ENCODE data around the gene ID4.

The ID4 gene

DNA sequence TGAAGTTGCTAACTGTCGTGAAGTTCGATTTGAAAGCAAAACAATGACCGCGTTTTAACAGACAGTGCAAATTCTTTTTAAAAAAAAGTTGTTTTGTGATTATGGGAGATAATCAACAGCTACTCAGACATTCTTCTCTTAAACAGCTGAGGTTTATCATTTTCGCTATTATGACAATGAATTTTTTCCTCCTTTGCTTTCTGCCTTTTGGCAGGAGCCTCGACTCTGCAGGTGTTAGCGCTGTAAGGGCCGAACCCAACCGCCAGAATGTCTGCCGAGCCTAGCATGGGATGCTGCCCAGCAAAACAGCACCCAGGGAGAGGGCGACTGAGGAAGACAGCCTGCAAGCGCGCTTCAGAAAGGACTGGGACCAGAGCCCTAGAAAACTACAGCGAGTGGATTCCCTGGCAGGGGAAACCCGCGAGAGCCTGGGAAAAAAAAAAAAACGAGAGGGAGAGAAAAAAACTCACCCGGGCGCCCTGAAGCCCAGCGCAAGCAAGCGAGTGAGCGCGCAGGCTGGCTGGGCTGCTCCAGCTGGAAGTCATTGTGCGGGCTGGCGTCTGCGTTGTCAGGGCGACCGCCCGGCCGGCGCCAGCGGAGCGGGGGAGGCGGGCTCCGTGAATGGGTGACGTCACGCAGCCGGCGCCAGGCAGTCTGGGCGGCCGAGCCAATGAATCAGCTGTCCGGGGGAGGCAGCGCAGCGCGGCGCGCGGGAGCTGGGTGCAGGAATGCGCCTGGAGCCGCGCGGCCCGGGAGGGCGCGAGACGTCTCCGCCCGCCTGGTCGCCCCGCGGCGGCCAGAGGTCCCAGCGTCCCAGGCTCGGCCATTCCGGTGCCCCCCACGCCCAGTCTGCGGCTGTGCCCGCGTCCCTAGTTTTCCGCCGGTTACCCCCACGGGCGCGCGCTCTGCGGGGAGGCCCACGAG, 32.7 kb upstream of the ID4 start:
- Histone ChIP-seq H3K79me2 (no peaks in the 10 kb centered on the region), H3K9ac (no peak overlapping the region), H3K4me2 (ENCODE audit: low read length) (peak overlapping the region; percentile 78)

DNA sequence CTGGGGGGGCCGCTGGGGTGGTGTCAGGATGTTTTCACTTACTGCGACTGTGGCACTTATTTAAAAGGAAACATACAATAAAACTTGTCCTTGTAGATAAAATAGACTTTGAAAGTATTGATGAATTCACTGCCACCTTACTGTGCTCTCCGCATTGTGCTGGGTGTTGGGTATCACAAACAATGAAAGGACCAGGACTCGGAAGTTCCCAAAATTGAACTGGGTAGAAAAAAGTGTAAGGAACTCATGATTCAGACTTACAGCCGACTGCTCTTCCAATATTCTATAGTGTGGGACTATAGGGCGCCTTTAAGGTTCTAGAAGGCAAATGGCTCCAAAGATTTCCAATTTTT, 32.1 kb upstream of the ID4 start:
- Histone ChIP-seq H3K79me2 (no peaks in the 10 kb centered on the region), H3K4me2 (ENCODE audit: low read length) (peak overlapping the region; percentile 78), H3K9me3 (ENCODE audit: control insufficient read depth, low read length) (no peaks in the 10 kb centered on the region), H3K4me1 (peaks cover 3% of the 10 kb centered on the region), H3K36me3 (ENCODE audit: control insufficient read depth, insufficient read depth, low read length) (no peaks in the 10 kb centered on the region), H3K9ac (no peak overlapping the region), H2AFZ (peak overlapping the region; percentile 92), H3K27ac (peak overlapping the region; percentile 46), H3K27me3 (ENCODE audit: control insufficient read depth, insufficient read depth, low read length) (no peaks in the 10 kb centered on the region), H3K4me3 (ENCODE audit: low read depth, low read length) (peak overlapping the region; percentile 63)
- TF ChIP-seq, protein P1, sequence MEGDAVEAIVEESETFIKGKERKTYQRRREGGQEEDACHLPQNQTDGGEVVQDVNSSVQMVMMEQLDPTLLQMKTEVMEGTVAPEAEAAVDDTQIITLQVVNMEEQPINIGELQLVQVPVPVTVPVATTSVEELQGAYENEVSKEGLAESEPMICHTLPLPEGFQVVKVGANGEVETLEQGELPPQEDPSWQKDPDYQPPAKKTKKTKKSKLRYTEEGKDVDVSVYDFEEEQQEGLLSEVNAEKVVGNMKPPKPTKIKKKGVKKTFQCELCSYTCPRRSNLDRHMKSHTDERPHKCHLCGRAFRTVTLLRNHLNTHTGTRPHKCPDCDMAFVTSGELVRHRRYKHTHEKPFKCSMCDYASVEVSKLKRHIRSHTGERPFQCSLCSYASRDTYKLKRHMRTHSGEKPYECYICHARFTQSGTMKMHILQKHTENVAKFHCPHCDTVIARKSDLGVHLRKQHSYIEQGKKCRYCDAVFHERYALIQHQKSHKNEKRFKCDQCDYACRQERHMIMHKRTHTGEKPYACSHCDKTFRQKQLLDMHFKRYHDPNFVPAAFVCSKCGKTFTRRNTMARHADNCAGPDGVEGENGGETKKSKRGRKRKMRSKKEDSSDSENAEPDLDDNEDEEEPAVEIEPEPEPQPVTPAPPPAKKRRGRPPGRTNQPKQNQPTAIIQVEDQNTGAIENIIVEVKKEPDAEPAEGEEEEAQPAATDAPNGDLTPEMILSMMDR (IDR thresholded peaks at IDR 0.05) = no peak

More for the DNA sequence above, 32.7 kb upstream of the ID4 start:
- Histone ChIP-seq H3K4me3 (ENCODE audit: low read depth, low read length) (peak overlapping the region; percentile 63), H3K36me3 (ENCODE audit: control insufficient read depth, insufficient read depth, low read length) (no peaks in the 10 kb centered on the region), H3K4me1 (peaks cover 3% of the 10 kb centered on the region), H3K27me3 (ENCODE audit: control insufficient read depth, insufficient read depth, low read length) (no peaks in the 10 kb centered on the region), H3K27ac (peak overlapping the region; percentile 46), H2AFZ (peak overlapping the region; percentile 92), H3K9me3 (ENCODE audit: control insufficient read depth, low read length) (no peaks in the 10 kb centered on the region)
- TF ChIP-seq, protein P1 (IDR thresholded peaks at IDR 0.05) = no peak

DNA sequence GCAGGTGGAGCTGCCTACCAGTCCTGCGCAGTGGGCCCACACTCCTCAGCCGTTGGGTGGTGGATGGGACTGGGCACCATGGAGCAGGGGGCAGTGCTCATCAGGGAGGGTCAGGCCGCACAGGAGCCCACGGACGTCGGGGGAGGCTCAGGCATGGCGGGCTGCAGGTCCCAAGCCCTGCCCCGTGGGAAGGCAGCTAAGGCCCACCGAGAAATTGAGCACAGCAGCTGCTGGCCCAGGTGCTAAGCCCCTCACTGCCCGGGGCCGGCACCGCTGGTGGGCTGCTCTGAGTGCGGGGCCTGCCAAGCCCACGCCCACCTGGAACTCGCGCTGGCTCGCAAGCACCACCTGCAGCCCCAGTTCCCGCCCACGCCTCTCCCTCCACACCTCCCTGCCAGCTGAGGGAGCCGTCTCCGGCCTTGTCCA, 30.2 kb upstream of the ID4 start:
- TF ChIP-seq, protein P1 (IDR thresholded peaks at IDR 0.05) = no peak
- Histone ChIP-seq H2AFZ (no peak overlapping the region), H3K4me3 (ENCODE audit: low read depth, low read length) (no peak overlapping the region), H3K9ac (no peak overlapping the region), H3K9me3 (ENCODE audit: control insufficient read depth, low read length) (no peaks in the 10 kb centered on the region), H3K4me1 (peaks cover 3% of the 10 kb centered on the region), H3K36me3 (ENCODE audit: control insufficient read depth, insufficient read depth, low read length) (no peaks in the 10 kb centered on the region), H3K4me2 (ENCODE audit: low read length) (no peak overlapping the region), H3K79me2 (no peaks in the 10 kb centered on the region), H3K27me3 (ENCODE audit: control insufficient read depth, insufficient read depth, low read length) (no peaks in the 10 kb centered on the region), H3K27ac (no peak overlapping the region)

DNA sequence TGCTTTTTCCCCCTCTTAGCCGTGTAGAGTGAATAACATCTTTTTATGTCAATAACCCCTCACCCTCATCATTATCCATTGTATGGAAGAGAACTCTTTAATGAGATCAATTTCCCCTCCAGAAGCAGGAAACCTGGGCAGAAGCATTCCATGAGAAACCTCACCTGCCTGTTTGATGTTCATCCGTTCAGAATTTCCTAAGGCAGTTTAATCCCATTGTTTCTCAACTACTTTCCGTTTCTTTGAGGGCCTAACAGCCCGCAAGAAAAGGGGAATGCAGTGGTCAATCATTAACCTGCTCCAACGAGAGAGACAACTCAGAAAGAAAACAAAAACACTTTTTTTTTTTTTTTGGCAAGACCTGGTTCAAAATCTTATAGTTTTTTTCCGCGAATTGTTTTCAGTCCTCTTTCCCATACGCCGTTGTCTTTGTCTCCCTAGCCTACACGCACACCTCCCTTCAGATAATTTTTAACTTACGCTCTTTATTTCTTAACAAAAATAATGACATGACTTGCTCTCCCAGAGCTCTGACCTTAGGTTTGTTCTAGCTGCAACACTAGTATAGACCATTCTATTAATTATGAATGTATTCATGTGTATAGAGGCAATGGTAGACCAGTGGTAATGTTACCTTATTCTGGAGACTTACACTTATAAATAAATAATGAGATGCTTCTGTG, 25.6 kb upstream of the ID4 start:
- H3K4me2 ChIP-seq (ENCODE audit: low read length) = no peak overlapping the region
- no peaks in the 10 kb centered on the region for H3K27me3 ChIP-seq (ENCODE audit: control insufficient read depth, insufficient read depth, low read length)
- no peaks in the 10 kb centered on the region for H3K36me3 ChIP-seq (ENCODE audit: control insufficient read depth, insufficient read depth, low read length)
- H3K27ac ChIP-seq = no peak overlapping the region
- H3K9me3 ChIP-seq (ENCODE audit: control insufficient read depth, low read length) = no peaks in the 10 kb centered on the region
- H3K4me1 ChIP-seq = no peaks in the 10 kb centered on the region
- H2AFZ ChIP-seq = no peak overlapping the region
- H3K4me3 ChIP-seq (ENCODE audit: low read depth, low read length) = no peak overlapping the region
- H3K9ac ChIP-seq = no peak overlapping the region
- no peaks in the 10 kb centered on the region for H3K79me2 ChIP-seq
- TF ChIP-seq, protein P1 (IDR thresholded peaks at IDR 0.05) = no peak

All from parathyroid adenoma (tissue), 2 donors.